Measurements from ENCODE around the gene HRG.
"Not testable (repeated sequence)": the region's sequence is repeated elsewhere in the genome, so short reads cannot be mapped to it uniquely, and the experiment has no call there.

Gene HRG

DNA sequence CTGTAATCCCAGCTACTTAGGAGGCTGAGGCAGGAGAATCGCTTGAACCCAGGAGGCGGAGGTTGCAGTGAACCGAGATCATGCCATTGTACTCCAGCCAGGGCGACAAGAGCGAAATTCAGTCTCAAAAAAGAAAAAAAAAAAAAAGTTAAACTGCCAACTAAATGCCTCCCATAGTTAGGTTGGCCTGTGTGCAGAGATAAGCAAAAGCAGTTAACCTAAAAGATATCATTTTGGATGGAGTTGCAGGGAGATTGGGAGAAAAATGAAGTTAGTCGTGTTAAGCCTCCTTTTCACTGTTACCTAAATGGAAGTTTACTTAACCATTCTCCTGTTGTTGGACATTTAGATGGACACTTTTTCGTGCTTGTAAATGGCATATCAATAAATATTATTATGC, 37.1 kb upstream of the HRG start:
- DNase-seq (ENCODE audit: low spot score) = no peak
- H3K27ac ChIP-seq = no peak overlapping the region
- TF ChIP-seq, protein P1, sequence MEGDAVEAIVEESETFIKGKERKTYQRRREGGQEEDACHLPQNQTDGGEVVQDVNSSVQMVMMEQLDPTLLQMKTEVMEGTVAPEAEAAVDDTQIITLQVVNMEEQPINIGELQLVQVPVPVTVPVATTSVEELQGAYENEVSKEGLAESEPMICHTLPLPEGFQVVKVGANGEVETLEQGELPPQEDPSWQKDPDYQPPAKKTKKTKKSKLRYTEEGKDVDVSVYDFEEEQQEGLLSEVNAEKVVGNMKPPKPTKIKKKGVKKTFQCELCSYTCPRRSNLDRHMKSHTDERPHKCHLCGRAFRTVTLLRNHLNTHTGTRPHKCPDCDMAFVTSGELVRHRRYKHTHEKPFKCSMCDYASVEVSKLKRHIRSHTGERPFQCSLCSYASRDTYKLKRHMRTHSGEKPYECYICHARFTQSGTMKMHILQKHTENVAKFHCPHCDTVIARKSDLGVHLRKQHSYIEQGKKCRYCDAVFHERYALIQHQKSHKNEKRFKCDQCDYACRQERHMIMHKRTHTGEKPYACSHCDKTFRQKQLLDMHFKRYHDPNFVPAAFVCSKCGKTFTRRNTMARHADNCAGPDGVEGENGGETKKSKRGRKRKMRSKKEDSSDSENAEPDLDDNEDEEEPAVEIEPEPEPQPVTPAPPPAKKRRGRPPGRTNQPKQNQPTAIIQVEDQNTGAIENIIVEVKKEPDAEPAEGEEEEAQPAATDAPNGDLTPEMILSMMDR (IDR thresholded peaks at IDR 0.05) = no peak
- no peak overlapping the region for H3K4me3 ChIP-seq

DNA sequence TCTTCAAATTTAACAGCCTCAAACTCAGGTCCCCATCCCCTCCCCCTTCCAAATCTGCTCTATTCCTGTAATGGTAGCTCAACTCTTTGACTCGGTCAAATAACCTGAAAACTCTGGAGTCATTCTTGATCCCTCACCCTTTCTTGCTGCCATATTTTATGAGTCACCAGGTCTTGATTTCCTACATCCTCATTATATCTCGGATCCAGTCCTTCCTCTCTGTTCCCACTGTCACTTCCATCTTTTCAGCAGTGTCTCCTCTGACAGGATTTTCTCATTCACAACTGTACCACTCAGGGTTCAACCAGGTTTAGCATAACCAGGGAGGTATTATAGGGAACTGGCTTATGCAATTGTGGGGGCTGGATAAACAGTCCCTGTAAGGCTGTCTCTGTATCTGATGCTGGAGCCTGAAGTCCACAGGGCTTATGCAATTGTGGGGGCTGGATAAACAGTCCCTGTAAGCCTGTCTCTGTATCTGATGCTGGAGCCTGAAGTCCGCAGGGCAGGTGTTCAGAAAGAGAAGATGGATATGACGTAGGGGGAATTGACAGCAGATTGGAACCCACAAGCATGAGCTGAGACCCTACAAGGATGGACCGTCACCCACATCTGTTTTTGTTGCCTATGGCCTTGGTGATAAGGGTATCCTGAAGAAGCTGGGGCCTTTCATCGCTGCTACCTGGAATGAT, 34.7 kb upstream of the HRG start:
- TF ChIP-seq, protein P1 (IDR thresholded peaks at IDR 0.05) = no peak
- DNase-seq (ENCODE audit: low spot score) = no peak
- H3K27ac ChIP-seq = no peak overlapping the region

DNA sequence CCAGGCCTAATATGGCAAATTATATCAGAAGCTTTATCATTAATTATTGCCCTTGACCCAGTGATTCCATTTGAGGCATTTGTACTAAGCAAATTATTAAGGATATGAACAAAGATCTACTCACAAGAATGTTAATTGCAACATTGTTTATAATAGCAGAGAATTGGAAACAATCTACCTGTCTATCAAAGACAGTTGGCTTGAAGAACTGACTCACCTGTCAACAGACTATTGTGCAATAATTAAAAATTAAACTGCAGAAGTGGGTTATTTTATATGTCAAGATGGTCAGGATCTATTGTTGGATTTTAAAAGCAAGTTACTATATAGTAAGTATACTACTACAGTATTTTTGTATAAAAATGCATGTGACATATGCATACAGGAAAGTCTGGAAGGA, 32.3 kb upstream of the HRG start:
- DNase-seq (ENCODE audit: low spot score) = no peak
- Histone ChIP-seq H3K4me3 (no peak overlapping the region), H3K27ac (no peak overlapping the region)
- TF ChIP-seq, protein P1 (IDR thresholded peaks at IDR 0.05) = no peak

More for the DNA sequence above, 34.7 kb upstream of the HRG start:
- H3K4me3 ChIP-seq = no peak overlapping the region

DNA sequence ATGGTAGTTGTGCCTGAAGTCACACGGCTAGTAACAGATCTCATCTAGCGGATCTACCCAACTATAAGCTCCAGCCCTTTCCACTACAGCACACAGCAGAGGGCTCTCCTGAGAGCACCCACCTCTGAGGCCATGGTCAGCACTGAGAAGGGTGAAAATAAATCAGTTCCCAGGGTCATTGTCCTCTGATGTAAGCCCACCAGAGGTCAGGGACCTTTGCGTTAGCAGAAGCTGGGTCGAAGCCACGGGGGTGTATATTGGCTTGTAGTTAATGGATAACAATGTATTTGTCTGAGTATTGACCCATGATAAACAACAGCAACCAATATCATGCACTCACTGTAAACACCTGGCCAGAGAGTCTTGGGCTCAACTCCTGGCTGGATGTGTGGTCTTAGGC, 31.6 kb upstream of the HRG start:
- not testable (repeated sequence) for H3K4me3 ChIP-seq; H3K27ac ChIP-seq; DNase-seq (ENCODE audit: low spot score)

DNA sequence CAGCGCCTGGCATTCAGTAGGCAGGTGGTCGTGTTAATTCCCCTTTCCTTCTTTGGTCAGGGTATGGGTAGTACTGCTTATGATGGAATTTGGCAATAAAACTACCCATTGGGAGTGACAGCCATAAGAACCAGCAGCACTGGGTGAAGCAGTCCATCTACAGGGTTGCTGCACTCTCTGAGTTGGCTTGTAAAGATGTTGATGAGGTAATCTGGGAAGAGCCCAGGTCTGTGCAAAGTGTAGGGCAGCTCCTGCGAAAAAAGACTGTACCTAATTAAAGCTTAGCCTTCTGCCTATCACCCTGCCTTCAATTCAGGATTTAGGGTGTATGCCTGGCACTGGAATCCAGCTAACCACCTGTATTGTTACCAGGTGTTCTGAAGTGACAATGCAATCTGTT, 30.3 kb upstream of the HRG start:
- Histone ChIP-seq H3K4me3 (no peak overlapping the region), H3K27ac (no peak overlapping the region)
- TF ChIP-seq, protein P1 (IDR thresholded peaks at IDR 0.05) = no peak
- DNase-seq (ENCODE audit: low spot score) = no peak

DNA sequence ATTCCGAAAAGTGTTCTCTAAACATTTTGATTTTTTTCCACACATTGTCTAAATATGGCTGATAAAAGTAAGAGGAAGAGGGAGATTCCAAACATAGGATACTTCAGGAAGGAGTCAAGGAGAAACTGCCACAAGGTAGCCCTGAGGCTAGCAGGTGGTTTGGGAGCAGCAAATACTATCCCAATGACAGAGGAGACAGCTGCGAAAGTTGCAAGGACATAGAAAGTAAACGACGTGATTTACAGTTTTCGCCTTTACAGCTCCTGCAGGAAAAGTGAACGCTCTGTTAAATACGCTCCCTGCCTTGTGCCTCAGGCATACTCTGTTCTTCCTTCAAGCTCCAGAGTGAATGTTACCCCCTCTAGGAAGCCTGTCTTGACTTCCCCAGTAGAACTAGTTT, 29.3 kb upstream of the HRG start:
- no peak for DNase-seq (ENCODE audit: low spot score)
- TF ChIP-seq, protein P1 (IDR thresholded peaks at IDR 0.05) = no peak
- Histone ChIP-seq H3K27ac (no peak overlapping the region), H3K4me3 (no peak overlapping the region)

DNA sequence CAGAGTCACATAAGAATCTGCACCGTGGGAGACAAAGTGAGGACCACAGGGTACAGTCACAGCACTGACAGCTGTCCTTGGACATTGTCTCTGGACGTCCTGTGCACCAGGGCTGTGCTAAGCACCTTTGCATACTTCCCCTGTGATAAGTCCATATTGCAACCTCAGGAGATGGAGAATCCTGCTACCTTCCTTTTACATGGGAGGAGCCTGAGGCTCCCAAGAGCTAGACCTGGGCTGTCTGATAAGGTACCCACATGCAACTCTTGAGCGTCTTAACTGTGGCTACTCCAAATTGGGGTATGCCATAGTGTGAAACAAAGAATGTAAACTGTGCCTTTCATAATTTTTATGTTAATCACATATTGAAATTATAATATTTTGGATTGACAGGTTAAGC, 28.1 kb upstream of the HRG start:
- TF ChIP-seq, protein P1 (IDR thresholded peaks at IDR 0.05) = no peak
- Histone ChIP-seq H3K27ac (no peak overlapping the region), H3K4me3 (no peak overlapping the region)
- DNase-seq (ENCODE audit: low spot score) = no peak
